HG03469 (cell line): Measurements from ENCODE around the gene ADH1B.
"Not testable (repeated sequence)": the region's sequence is repeated elsewhere in the genome, so short reads cannot be mapped to it uniquely, and the experiment has no call there.

Experiments used
- ATAC-seq: cut with Tn5 transposase; IDR thresholded peaks from one replicate; pipeline ENCODE4 v1.9.1; 2021; ENCODE audit warnings: mild to moderate bottlenecking, moderate library complexity, moderate number of reproducible peaks; ENCODE audit not compliant: unreplicated experiment

ADH1B gene

DNA sequence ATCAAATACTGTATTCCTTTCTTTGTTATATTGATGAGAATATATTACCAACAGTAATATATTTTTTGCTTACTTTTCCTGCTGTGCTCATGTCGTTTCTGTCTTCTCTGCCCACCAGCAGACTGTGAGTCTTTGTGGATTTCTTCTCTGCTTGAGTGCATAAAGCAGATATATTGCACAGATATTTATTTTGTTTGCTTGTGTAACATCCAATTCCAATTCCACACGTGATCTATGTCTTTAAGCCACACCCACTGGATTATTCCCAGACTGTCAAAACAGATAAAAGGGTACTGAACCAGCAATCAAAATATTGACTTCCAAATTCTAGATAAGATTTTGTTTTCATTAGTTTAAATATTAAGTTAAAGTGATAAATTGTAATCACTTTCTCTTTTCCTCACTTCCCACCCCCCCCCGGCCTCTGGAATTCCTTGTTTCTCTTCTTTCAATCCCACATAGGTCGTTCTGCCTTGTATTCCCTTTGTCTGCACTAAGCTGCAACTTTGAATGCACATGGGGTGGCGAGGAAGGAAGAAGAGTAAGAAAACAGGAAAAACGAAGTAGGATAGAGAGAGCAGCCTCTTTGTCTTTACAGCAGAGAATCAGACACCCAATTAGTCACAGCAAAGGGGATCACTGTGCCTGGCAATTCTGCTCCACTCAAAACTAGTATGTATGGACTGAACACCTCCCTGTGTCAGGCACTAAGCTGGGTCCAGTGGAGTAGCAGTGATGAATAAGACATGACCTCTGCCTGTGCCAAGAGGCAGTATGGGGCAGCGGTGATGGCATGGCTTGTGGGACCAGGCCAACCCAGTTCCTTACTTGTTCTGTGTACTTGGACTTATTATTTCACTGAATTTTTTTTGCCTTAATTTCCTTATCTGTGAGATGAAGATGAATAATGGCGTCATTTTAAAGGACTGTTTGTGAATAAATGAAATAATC lies at the start of gene ADH1B:
ADH1B (minus strand) TSS at position 161 of the 951 bp plus-strand sequence; CDS start at position 91, 70 bp downstream.
- no peak for ATAC-seq

DNA sequence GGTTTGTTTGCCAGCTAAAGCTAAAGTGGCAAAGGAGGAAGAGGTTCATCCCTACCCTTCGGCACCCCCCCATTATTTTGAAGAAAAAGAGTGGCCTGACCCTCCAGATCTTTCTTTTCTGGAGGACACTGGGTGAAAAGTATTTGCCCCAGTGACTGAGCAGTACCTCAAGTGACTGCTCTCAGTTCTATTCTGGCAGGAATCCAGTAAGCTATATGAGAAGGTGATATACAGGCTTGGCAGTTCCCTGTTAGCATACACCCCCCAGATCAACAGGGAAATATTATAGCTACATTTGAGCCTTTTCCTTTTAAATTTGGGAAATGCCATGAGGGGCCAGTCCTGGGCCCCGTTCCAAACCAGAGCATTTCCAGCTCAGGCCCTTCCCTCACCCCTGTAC lies 46.6 kb upstream of the ADH1B start:
- not testable (repeated sequence) for ATAC-seq

DNA sequence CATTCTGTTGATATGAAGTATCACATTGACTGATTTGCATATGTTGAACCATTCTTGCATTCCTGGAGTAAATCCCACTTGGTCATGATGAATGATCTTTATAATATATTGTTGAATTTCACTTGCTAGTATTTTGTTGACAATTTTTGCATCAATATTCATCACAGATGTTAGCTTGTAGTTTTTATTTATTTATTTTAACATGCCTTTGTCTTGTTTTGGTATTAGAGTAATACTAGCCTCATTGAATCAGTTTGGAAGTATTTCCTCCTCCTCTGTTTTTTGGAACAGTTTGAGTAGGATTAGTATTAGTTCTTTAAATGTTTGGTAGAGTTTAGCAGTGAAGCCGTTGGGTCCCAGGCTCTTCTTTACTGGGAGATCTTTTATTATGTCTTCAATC lies 45.3 kb upstream of the ADH1B start:
- no peak for ATAC-seq

DNA sequence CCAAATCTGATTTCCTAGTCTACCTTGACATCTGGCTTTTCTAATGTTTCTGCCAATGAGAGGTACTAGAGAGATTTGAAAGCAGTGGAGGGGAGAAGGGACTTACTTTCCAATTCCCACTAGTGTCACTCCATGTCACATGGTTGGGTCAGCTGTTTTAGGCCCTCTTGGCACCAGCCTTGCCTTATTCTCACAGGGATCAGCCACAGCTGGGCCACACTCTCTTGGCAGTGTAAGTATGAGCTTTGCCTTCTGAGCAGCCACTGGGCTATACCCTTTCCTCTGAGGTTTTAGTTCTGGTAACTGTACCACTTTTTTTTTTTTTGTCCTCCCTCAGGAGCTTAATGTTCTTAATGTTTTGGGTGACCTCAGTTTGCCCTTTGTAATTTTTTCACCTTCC lies 41.6 kb upstream of the ADH1B start:
- ATAC-seq: no peak

DNA sequence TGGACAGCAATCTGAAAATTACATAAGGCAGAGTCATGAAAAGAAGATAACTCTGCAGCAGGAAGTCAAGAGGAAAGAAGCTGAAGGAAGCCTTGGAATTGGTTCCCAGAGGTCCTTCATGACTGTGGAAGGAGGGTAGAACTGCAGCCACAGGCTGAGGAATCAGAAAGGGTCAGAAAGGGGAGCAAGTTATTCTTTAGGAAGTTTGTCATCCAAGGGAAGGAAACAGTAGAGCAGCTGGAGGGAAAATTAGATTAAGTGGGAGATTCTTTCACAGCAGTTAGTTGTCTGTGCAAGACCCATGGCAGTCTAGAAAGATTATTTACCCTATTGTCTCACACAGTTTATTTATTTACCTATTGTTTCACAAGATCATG lies 40.7 kb upstream of the ADH1B start:
- ATAC-seq: no peak

DNA sequence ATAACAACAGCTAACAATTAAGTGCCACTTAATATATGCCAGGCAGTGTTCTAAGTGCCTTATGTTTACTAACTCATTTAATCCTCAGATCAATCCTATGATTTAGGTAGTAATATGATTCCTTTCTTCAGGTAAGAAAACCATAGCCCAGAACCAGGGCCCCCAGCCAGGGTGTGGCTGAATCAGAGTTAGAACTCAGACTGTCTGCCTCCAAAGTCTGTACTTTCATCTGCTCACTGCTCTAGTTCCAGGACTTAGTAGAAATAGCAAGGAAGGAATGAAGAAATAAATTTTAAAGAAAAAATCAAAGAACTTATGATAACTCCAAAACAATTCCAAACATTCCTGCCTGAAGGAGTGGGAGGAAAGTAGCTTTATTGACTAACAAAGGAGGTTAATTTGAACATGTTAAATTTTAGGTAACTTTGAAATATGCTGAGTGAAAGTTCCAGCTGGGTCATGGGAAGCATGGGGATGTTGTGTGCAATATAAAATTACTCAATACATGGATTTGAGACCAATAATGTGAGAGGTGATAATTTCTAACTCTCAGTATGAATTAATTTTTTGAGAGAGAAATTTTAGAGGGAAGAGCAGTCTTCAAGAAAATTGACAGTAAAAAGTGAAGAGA lies 40.2 kb upstream of the ADH1B start:
- ATAC-seq: no peak

DNA sequence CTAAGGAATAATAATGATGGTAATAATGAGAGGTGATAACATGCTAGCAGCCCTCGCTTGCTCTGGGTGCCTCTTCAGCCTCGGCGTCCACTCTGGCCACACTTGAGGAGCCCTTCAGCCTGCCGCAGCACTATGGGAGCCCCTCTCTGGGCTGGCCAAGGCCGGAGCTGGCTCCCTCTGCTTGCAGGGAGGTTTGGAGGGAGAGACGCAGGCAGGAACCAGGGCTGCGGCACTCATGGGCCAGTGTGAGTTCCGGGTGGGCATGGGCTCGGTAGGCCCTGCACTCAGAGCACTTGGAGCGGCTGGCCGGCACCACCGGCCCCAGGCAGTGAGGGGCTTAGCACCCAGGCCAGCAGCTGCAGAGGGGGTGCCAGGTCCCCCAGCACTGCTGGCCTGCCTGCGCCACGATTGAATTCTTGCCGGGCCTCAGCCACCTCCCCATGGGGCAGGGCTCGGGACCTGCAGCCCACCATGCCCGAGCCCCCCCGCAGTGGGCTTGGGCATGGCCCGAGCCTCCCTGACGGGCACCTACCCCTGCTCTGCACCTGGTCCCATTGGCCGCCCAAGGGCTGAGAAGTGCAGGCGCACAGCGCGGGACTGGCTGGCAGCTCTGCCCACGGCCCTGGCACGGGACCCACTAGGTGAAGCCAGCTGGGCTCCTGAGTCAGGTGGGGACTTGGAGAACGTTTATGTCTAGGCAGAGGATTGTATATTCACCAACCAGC lies 38.4 kb upstream of the ADH1B start:
- no peak for ATAC-seq

DNA sequence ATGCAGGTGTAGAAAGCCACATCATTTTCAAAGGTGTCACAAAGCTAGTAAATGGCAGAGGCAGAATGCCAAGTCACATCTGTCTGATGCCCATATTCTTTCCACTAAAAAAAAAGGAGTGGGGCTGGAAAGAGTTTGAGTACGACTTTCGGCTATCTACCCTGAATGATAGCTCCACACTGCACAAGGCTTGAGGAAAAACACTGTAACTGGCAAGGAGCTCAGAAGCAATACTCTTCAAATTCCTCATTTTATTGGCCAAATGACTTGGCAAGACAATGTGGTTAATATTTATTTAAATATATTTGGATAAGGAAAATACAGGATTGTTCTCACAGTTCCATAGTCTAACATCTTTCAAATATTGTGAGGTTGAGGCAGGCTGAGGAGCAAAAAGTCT lies 36.7 kb upstream of the ADH1B start:
- no peak for ATAC-seq

DNA sequence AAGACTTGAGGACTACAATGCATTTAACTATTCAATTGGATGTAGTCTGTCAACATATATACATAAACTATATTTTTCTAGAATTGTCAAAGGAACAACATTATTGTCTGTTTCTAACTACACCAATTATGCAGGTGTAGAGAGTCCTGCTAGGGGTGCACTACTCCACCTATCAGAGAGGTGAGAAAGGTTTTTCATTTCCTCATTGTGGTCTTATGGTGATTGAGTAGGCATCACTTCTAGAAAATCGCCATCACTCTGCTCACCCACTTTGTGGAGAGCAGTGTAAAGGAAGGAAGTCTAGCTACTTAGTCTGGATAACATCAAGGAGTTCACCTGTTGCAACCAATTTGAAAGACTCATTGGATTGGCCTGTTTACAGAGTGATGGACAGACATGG lies 35.8 kb upstream of the ADH1B start:
- ATAC-seq: peak; percentile 81

DNA sequence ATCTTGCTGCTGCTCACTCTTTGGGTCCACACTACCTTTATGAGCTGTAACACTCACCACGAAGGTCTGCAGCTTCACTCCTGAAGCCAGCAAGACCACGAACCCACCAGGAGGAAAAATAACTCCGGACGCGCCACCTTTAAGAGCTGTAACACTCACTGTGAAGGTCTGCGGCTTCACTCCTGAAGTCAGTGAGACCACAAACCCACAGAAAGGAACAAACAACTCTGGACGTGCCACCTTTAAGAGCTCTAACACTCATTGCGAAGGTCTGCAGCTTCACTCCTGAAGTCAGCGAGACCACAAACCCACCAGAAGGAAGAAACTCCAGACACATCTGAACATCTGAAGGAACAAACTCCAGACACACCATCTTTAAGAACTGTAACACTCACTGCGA lies 34.9 kb upstream of the ADH1B start:
- not testable (repeated sequence) for ATAC-seq

DNA sequence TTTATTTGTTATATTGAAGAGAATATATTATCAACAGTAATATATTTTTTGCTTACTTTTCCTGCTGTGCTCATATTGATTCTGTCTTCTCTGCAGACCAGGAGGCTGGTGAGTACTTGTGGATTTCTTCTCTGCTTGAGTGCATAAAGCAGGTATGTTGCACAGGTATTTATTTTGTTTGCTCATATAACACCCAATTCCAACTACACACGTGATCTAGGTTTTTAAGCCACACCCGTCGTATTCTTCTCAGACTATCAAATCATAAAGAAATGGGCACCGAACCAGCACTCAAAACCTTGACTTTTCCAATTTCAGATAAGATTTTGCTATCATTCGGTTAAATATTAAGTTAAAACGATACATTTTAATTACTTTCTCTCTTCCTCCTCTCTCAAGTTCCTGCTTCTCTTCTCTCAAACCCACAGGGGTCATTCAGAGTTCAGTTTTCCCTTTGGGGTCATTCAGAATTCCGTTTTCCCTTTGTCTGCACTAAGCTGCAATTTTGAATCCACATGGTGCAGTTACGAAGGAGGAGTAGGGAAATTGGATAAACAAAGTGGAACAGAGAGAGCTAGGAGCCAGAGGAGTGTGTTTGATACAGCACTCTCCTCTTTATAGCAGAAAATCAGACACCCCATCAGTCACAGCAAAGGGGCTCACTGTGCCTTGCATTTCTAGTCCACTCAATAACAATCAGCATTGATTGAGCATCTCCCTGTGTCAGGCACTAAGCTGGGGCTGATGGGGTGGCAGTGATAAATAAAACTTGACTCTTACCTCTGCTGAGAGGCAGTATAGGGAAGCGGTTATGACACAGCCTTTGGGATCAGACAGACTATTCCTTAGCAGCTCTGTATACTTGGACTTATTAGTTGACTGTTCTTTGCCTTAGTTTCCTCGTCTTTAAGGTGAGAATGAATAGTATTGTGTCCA lies 31.7 kb upstream of the ADH1B start, which contains the start of gene ADH1C:
ADH1C (minus strand) TSS at position 145 of the 936 bp plus-strand sequence; CDS start at position 74, 71 bp downstream.
- no peak for ATAC-seq

DNA sequence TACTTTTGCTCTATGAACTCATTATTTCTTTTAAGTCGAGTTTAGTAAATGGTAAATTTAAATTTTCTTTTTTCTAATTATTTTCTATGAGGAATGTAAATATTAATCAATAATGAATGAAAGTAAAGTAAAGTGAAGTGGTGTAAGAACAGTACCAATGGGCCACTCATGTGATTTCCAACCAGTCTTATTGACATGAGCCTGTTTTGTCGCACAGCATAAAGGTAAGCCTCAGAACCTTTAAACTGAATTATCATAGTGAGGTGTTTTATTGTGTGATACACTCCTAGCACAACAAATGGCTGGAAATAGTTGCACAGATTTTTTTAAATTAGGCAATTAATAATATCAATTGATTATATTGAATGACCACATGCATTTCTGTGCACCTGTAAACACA lies 30.3 kb upstream of the ADH1B start:
- no peak for ATAC-seq

DNA sequence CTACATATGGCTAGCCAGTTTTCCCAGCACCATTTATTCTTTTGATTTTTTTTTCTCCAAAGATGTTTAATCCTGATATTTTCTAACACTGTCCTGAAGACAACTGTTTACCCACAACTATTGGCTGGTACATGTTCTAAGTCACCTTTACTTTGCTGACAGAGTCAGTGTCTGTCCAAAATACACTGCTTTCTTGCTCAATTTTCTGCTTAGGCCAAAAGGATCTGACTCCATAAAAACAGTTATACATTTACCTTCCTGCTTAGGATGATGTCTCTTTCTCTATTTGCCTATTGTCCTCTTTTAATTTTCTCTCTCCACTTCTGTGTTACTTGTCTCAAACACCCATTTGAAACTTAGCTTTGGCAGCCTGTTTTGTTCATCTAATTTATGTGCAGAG lies 28.1 kb upstream of the ADH1B start:
- ATAC-seq: no peak

DNA sequence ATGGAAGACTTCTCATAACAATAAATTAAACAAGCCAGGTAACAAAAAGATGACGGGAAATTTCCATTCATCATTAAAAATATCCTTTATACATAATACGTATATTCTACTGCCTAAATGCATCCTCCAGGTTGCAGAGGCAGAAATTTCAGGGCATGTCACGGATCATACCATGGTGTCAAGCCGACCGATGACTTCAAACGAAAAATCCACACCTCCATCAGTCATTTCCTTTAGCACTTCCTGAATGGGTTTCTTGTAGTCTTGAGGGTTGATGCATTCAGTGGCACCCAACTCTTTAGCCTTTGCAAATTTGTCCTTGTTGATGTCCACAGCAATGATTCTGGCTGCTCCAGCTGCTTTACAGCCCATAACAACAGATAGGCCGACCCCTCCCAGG lies 21.4 kb upstream of the ADH1B start:
- ATAC-seq: not testable (repeated sequence)

DNA sequence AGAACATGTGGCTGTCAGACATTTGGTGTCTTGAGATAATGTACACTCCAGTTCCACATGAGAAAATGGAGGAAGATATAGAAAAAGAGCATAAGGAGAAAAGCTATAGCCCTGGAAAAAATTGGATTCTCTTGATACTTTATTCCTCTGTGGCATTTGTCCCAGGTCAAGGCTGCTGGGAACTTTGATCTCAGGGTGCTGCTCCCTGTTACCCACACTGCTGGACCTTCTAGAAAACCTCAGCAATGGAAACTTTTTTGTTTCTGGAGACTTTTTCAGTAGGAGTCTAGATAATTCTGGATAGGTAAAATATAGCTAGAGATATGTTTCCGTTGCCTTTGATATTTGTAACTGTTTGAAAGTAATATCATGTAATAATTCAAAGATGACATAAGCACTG lies 20.2 kb upstream of the ADH1B start:
- no peak for ATAC-seq

DNA sequence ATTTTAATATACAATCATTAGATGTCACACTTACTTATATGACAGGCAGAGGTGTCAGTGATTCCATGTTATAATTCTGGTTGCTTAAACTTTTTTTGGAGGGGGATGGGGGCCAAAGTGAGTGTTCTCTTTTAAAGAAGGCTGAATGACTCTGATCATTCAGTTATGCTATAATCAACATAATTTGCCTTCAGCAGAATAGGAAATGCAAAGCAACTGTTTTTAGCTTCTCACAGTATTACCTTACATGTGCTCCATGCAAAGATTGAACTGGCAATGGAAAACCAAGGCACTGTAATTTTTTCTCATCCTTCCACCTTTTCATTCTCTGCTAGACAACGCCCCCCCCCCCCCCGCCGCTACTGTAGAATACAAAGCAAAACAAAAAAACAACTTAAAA lies 18.0 kb upstream of the ADH1B start:
- ATAC-seq: no peak

DNA sequence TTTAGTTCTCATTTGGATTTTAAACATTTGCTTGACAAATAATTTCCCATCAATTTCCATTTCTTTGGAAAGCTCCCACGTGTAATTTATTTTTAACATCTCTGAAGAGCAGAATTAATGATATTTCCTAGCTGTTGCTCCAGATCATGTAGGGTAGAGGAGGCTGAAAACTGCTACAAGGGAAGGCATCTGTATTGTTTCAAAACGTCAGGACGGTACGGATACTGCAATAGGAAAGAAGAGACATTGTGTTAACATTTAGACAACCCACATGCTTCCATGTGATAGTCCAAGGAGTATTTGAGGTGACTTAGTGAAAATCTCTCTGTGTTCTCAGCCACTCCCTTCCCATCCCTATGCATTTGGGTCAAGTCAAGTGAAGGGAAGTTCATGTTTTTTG lies 15.4 kb upstream of the ADH1B start:
- no peak for ATAC-seq

DNA sequence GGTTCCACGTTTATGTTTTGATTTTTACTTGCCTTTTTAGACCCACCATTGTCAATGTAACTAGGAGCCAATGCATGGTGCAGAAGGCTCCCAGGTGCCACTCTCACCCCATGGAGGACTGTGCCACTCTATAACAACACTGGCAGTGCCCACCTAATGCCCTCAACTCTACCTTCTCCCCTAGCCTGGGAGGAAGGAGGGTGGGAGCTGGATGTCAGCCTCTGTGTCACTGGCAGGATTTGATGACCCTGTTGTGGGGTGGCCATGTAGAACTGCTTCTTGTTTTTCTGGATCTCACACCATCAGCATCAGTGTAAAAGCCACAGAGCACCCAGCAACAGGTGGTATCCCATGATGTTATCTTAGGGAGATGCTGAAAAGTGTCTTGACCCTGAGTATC lies 13.7 kb upstream of the ADH1B start:
- no peak for ATAC-seq

DNA sequence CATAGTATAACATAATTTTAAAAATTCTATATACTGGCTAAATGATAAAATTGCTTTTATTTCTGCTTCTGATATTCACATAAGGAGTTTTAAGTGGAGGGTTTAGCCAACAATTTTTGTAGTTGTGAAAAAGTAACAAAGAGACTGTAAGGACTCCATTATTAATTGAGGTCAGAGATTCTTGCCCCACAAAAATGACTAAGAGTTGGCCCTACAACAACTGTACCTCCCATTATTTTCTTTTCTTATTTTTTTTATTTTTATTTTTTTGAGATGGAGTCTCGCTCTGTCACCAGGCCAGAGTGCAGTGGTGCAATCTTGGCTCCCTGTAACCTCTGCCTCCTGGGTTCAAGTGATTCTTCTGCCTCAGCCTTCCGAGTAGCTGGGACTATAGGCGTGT lies 9.4 kb upstream of the ADH1B start:
- ATAC-seq: no peak

DNA sequence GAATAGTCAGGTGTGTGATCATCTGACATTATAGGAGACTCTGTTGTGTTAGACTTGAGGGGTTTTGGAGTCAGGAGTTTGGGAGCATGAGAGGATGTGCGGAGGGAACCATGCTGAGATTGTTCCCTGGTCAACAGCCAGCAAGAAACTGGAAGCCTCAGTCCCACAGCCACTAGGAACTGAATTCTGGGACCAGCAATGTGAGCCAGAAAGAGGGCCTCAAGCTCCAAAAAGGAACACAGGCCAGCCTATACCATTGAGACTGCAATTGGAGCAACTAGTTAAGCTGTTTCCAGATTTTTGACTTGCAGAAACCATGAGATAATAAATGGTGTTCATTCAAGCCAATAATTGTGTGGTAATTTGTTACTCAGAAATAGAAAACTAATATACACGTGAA lies 8.7 kb upstream of the ADH1B start:
- ATAC-seq: no peak
